Measurements from ENCODE around the gene SUGCT. TPM values are rescaled to one million over a fixed set of nuclear protein-coding genes. Genes with fewer than 3 reads are reported as not detected.

SUGCT gene
- total and polyA plus RNA-seq, 2 of the 13 experiments (the other 11 are each of a cell fraction or from before 2014, with no cell fraction given) = 10.1 to 22.2 TPM

DNA sequence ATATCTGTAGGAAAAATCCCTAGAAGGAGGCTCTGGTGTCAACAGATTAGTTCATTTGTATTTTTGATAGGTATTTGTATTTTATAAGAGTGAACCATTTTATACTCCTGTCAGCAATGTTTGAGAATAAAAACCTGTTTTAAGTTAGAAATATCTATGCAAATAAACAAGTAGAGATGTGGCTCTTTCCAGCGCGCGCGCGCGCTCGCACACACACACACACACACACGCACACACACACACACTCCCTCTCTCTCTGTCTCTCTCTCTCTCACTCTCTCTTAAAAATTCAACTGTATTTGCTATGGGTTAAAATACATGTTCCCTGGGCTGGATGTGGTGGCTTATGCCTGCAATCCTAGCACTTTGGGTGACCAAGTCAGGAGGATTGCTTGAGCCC, 113.9 kb downstream of the SUGCT start:
- POLR2A ChIA-PET = no interaction called here
- ATAC-seq = no peak
- CTCF ChIA-PET (ENCODE audit: low intra/inter-chr PET ratio, low total read pairs) = no interaction called here
- BruUV-seq (replicated peaks) = no TSS peak
- 78% methylated on average over 8 of the region's 8 CpGs for WGBS (ENCODE audit: low lambda C conversion rate)
- Histone ChIP-seq H2AFZ (ENCODE audit: low read length) (no peak overlapping the region), H3K79me2 (ENCODE audit: insufficient read depth, low read length) (no peaks in the 10 kb centered on the region), H3K9me3 (ENCODE audit: low read length) (no peaks in the 10 kb centered on the region), H3K4me2 (ENCODE audit: low read depth, low read length) (no peak overlapping the region), H4K20me1 (ENCODE audit: insufficient read depth, low read length) (no peaks in the 10 kb centered on the region), H3K4me3 (replicated peaks in 1 of 3; ENCODE audit: insufficient read depth in 1 of 3, low read depth in 2 of 3, low read length in 3 of 3) (no peak overlapping the region), H3K27me3 (ENCODE audit: control insufficient read depth in 1 of 2, insufficient read depth in 2 of 2, low read length in 2 of 2) (no peaks in the 10 kb centered on the region), H3K9ac (ENCODE audit: insufficient read depth, low read depth, low read length) (no peak overlapping the region), H3K36me3 (replicated peaks in 1 of 2; ENCODE audit: control insufficient read depth in 1 of 2, insufficient read depth in 2 of 2, low read length in 2 of 2) (no peaks in the 10 kb centered on the region), H3K27ac (ENCODE audit: extremely low read length, insufficient read depth, low read length) (no peak overlapping the region), H3K4me1 (ENCODE audit: insufficient read depth, low read length) (no peaks in the 10 kb centered on the region)
- no peak for DNase-seq (ENCODE audit: low spot score)
- intact Hi-C loops (cut with micrococcal nuclease; ENCODE audit: unreplicated experiment) (no loop called here), in situ Hi-C loops (cut with HindIII; ENCODE audit: extremely low pct_ligation_motif_present, low pct_unique_long_range_greater_than_20kb) (loop anchor here (25.0 kb wide), 1 partner anchor 1464 kb away; the partner anchor contains the start of gene INHBA)
- no peak for FAIRE-seq
- TF ChIP-seq, protein P1, sequence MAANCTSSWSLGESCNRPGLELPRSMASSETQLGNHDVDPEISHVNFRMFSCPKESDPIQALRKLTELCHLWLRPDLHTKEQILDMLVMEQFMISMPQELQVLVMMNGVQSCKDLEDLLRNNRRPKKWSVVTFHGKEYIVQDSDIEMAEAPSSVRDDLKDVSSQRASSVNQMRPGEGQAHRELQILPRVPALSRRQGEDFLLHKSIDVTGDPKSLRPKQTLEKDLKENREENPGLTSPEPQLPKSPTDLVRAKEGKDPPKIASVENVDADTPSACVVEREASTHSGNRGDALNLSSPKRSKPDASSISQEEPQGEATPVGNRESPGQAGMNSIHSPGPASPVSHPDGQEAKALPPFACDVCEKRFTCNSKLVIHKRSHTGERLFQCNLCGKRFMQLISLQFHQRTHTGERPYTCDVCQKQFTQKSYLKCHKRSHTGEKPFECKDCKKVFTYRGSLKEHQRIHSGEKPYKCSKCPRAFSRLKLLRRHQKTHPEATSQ (CRISPR knock-in tag; IDR thresholded peaks at IDR 0.05; ENCODE audit: borderline replicate concordance) = no peak
- no peak for TF ChIP-seq ELF4 (CRISPR knock-in tag; IDR thresholded peaks at IDR 0.05; ENCODE audit: borderline replicate concordance)
- no peak for TF ChIP-seq NR3C1 (CRISPR knock-in tag; IDR thresholded peaks at IDR 0.05)
- TF ChIP-seq, protein P2, sequence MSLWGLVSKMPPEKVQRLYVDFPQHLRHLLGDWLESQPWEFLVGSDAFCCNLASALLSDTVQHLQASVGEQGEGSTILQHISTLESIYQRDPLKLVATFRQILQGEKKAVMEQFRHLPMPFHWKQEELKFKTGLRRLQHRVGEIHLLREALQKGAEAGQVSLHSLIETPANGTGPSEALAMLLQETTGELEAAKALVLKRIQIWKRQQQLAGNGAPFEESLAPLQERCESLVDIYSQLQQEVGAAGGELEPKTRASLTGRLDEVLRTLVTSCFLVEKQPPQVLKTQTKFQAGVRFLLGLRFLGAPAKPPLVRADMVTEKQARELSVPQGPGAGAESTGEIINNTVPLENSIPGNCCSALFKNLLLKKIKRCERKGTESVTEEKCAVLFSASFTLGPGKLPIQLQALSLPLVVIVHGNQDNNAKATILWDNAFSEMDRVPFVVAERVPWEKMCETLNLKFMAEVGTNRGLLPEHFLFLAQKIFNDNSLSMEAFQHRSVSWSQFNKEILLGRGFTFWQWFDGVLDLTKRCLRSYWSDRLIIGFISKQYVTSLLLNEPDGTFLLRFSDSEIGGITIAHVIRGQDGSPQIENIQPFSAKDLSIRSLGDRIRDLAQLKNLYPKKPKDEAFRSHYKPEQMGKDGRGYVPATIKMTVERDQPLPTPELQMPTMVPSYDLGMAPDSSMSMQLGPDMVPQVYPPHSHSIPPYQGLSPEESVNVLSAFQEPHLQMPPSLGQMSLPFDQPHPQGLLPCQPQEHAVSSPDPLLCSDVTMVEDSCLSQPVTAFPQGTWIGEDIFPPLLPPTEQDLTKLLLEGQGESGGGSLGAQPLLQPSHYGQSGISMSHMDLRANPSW (CRISPR knock-in tag; IDR thresholded peaks at IDR 0.05; ENCODE audit: borderline replicate concordance) = no peak
- TF ChIP-seq, protein P3, sequence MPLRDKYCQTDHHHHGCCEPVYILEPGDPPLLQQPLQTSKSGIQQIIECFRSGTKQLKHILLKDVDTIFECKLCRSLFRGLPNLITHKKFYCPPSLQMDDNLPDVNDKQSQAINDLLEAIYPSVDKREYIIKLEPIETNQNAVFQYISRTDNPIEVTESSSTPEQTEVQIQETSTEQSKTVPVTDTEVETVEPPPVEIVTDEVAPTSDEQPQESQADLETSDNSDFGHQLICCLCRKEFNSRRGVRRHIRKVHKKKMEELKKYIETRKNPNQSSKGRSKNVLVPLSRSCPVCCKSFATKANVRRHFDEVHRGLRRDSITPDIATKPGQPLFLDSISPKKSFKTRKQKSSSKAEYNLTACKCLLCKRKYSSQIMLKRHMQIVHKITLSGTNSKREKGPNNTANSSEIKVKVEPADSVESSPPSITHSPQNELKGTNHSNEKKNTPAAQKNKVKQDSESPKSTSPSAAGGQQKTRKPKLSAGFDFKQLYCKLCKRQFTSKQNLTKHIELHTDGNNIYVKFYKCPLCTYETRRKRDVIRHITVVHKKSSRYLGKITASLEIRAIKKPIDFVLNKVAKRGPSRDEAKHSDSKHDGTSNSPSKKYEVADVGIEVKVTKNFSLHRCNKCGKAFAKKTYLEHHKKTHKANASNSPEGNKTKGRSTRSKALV (CRISPR knock-in tag; IDR thresholded peaks at IDR 0.05) = no peak
- TF ChIP-seq, protein P4, sequence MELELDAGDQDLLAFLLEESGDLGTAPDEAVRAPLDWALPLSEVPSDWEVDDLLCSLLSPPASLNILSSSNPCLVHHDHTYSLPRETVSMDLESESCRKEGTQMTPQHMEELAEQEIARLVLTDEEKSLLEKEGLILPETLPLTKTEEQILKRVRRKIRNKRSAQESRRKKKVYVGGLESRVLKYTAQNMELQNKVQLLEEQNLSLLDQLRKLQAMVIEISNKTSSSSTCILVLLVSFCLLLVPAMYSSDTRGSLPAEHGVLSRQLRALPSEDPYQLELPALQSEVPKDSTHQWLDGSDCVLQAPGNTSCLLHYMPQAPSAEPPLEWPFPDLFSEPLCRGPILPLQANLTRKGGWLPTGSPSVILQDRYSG (CRISPR knock-in tag; IDR thresholded peaks at IDR 0.05) = no peak
- TF ChIP-seq HOXD1 (CRISPR knock-in tag; IDR thresholded peaks at IDR 0.05) = no peak
- TF ChIP-seq, protein P5, sequence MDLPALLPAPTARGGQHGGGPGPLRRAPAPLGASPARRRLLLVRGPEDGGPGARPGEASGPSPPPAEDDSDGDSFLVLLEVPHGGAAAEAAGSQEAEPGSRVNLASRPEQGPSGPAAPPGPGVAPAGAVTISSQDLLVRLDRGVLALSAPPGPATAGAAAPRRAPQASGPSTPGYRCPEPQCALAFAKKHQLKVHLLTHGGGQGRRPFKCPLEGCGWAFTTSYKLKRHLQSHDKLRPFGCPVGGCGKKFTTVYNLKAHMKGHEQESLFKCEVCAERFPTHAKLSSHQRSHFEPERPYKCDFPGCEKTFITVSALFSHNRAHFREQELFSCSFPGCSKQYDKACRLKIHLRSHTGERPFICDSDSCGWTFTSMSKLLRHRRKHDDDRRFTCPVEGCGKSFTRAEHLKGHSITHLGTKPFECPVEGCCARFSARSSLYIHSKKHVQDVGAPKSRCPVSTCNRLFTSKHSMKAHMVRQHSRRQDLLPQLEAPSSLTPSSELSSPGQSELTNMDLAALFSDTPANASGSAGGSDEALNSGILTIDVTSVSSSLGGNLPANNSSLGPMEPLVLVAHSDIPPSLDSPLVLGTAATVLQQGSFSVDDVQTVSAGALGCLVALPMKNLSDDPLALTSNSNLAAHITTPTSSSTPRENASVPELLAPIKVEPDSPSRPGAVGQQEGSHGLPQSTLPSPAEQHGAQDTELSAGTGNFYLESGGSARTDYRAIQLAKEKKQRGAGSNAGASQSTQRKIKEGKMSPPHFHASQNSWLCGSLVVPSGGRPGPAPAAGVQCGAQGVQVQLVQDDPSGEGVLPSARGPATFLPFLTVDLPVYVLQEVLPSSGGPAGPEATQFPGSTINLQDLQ (CRISPR knock-in tag; IDR thresholded peaks at IDR 0.05) = no peak
- TF ChIP-seq ZNF441 (CRISPR knock-in tag; IDR thresholded peaks at IDR 0.05; ENCODE audit: borderline replicate concordance) = no peak
- no peak for TF ChIP-seq ZNF674 (CRISPR knock-in tag; IDR thresholded peaks at IDR 0.05; ENCODE audit: low read depth)
- TF ChIP-seq ZNF7 (CRISPR knock-in tag; IDR thresholded peaks at IDR 0.05) = no peak
- TF ChIP-seq ZNF558 (CRISPR knock-in tag; IDR thresholded peaks at IDR 0.05; ENCODE audit: borderline replicate concordance) = no peak
